Renal pelvis (tissue), 4 donors: Measurements from ENCODE around the gene ADGRV1. TPM values are rescaled to one million over a fixed set of nuclear protein-coding genes. Genes with fewer than 3 reads are reported as not detected.
"Not testable (repeated sequence)": the region's sequence is repeated elsewhere in the genome, so short reads cannot be mapped to it uniquely, and the experiment has no call there.

Experiments used
- DNase-seq: peaks from one replicate; pipeline ENCODE4 v3.0.0-alpha.2; 2013
- polyA plus RNA-seq, 3 donors: library from polyadenylated mRNA; unstranded; fragments of 120-200 nt; gene quantifications; one replicate each; pipeline ENCODE4 v1.2.1, GENCODE V29; 2013; ENCODE audit not compliant: insufficient read length in 3 of 3

The ADGRV1 gene
- polyA plus RNA-seq, 3 donors, result 11.3 to 15.4 (median 14.0) TPM

DNA sequence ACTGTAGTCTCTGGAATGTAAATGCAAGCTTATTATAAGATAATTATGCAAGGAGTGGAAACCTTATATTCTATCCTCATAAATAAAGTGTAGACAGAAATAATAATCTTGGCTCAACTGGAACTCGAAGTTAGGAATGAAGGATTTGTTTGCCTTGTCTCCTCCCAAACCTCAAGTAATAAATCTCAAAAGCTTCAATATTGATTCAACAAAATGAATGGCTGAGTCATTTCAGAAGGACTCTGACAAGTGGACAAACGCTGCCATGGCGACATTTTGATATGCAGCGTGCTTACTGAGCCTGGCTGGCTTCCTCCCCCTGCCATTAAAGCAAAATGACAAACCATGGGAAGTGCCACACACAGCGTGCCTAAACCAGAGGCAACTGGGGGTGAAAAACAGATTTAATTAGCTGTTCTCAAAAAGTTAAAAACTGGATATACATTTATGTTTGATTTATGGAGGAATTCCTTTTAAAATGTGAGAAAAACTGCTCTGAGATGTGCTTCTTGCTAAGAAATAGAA is 10.5 kb upstream of the ADGRV1 start:
- peak; percentile 7 for DNase-seq

DNA sequence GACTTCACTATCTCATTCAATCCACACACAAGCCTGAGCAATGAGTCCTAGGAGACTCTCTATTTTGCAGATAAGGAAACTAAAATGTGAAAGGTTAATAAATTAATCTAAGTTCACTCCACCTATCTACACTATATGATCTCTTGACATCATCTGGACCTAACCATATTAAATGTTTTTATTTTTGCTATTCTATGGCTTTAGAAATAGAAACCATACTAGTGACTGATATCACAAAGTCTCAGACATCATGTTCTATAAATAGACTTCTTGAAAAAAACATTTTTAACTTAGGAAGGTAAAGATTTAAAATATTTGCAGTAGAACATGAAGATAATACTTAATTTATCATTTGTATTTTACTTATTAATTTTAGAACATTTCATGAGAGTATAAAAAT is 9.4 kb upstream of the ADGRV1 start:
- no peak for DNase-seq

DNA sequence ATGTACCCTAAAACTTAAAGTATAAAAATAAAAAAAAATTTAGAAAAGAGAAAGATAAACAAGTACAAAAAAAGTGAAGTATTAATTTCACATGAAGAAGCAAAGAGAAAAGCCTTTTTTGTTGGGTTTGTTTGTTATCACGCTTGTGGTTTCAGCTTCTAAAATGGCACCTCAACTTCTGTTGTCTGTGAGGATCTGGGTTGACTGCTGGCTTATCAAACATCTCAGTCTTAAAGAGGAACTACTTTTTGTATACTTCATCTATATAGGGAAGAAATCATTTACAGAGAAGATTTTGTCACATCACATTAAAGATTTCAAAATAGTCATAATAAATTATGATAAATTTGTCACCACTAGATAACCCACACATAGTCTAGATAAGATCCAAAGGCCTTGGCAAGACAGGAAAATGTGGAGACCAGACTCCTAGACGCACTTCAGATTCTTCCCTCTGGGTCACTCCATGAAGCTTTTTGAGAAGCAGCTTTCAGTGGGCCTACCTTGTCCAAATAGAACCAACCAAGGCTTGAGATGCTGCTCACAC is 8.8 kb upstream of the ADGRV1 start:
- no peak for DNase-seq

GRCh38 chr5:90550963-90551362 is 7.6 kb upstream of the ADGRV1 start:
- no peak for DNase-seq

GRCh38 chr5:90551376-90551775 is 7.2 kb upstream of the ADGRV1 start:
- DNase-seq, result no peak

- no peak for DNase-seq
These were observed 4.9 kb upstream of the ADGRV1 start for GRCh38 chr5:90553711-90554110.

- DNase-seq, result no peak
These were observed 4.1 kb upstream of the ADGRV1 start for GRCh38 chr5:90554358-90555006.

DNA sequence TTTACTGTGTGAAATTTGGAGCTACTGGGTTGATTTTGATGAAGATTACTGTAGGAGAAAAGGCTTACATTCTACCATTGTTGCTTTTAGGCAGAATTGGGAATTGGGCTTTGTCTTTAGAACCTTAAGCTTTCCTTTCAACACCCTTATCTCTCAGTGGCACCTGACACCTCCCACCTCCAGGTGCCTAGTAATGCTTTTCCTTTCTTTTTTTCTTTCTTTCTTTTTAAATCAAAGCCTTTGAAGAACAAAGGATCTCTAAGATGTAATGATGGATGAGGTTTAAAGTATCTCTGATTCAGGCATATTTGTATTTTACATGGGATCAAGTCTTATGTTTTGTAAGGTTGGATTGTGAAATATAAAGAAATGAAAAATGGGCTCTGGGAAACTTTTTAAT is 2.9 kb upstream of the ADGRV1 start:
- no peak for DNase-seq

DNA sequence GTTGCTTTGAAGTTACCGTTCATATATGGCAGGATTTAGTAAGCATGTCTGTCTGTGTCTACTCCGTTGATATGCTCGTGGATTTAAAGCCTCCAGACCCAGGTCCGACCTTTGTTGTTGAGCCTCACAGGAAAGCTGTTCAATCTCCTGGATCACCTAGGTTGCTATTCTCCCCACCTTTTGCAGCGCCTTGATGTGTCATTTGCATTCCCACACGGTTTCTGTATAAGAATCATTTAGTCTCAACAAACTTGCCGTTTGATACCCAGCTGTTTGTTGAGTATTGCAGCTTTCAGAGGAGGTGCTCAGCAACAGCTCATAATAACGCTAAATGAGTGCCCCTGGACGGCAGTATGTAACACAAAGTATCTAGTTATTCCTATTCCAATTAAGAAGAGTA is 1.2 kb upstream of the ADGRV1 start:
- no peak for DNase-seq

DNA sequence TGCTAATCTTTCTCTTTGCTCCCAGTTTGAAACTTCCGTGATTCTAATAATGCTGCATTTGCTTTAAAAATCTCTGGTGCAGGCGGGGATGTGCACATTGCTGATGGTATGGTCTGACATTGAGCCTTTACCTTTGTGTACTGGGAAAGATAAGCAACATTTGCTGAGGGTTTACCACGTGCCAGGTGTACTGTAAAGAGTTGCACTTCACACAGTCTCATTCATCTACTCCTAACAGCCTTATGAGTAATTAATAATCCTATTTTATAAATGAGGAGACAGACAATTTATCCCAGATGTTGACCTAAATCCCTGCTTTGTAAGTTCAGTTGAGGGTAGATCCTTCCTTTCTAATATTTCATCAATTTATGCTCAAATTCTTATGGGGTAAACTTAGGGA is 726 bp upstream of the ADGRV1 start:
- DNase-seq, result peak; percentile 0

GRCh38 chr5:90560771-90561170 is 2.2 kb downstream of the ADGRV1 start:
- no peak for DNase-seq

DNA sequence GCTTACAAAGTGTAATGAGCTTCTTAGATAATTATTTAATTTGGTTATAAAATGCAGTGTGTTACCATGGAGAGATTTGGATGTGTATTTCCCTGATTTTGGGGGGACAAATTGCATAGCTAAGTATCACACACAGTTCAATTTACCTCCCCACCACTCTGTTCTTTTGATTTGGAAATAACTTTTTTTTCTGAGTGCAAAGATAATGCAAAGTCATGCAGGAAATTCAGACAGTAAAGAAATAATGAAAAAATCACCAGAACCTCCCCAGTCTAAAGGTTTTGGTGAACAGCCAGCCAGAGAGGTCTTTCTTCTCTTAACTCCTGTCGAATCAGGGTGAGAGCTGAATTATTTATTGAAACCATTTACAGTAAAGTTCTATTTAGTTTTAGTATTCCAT is 3.2 kb downstream of the ADGRV1 start:
- no peak for DNase-seq

GRCh38 chr5:90562341-90562740 is 3.7 kb downstream of the ADGRV1 start:
- DNase-seq, result no peak

DNA sequence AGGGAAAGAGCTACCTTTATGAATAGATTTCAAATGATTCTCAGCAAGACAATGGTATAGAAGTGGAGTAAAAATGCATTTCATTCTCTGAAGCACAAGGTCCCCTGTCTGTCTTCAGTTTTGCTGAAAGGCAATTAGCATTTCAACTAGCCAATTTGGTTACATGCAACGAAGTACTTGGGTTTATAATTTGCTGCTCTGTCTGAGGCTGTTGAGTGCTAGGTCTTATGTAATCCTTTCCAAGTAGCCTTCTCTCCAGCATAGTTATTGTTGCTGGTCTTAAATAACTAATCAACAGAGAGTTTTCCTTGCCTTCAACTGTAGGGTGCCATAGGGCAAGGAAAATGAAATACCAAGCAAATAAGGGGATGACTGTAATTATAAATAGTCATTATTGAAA is 4.5 kb downstream of the ADGRV1 start:
- no peak for DNase-seq

- no peak for DNase-seq
These were observed 6.9 kb downstream of the ADGRV1 start for GRCh38 chr5:90565491-90565890.

DNA sequence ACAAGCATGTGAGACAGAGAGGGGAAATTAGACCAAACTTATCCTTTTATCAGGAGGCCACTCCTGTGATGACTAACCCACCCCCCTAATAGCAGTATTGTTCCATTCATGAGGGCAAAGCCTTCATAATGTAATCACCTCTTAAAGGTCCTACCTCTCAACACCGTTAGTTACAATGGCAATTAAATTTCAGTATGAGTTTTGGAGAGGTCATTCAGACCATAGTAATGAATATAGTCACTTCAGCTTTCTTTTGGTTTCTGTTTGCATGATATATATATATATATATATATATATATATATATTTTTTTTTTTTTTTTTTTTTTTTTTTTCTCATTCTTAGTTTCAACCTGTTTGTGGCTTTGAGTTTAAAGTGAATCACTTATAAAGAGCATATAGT is 10.5 kb downstream of the ADGRV1 start:
- no peak for DNase-seq

DNA sequence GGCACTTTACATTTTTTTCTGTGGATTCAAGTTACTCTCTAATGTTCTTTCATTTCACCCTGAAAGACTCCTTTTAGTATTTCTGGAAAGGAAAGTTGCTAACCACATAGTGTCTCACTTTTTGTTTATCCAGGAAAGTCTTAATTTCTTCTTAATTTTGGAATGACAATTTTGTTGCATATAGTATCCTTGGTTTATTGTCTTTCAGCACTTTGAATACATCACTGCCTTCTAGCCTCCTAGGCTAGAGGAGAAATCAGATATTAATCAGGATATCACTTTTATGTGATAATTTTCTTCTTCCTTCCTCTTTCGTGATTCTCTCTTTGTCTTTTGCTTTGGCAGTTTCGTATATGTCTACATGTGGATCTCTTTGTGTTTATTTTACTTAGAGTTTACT is 11.4 kb downstream of the ADGRV1 start:
- DNase-seq, result no peak

- DNase-seq, result no peak
These were observed 12.7 kb downstream of the ADGRV1 start for GRCh38 chr5:90571147-90571773.

DNA sequence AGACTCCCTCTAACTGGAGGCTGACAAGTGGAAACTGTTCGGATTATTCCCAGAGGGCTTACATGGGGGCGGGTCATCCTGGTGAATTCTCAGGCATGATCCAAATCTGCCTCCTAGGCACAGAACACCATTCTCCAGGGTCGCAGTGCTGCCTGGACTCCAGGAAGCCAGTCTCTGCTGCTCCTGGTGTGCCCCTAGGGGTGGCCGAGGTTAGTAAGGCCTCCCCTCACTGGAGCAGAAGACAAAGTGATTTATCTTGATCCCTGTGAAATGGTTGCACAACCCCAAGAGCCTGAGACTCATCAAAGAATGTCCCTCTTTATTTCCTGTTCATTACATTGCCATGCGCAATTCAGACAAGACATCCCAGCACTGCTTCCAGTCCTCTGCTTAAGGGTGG is 17.1 kb downstream of the ADGRV1 start:
- DNase-seq, result no peak

DNA sequence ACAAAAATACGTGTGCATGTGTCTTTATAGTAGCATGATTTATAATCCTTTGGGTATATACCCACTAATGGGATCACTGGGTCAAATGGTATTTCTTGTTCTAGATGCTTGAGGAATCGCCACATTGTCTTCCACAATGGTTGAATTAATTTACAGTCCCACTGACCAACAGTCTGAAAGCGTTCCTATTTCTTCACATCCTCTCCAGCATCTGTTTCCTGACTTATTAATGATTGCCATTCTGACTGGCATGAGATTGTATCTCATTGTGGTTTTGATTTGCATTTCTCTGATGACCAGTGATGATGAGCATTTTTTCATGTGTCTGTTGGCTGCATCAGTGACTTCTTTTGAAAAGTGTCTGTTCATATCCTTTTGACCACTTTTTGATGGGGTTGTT is 18.0 kb downstream of the ADGRV1 start:
- DNase-seq, result not testable (repeated sequence)

DNA sequence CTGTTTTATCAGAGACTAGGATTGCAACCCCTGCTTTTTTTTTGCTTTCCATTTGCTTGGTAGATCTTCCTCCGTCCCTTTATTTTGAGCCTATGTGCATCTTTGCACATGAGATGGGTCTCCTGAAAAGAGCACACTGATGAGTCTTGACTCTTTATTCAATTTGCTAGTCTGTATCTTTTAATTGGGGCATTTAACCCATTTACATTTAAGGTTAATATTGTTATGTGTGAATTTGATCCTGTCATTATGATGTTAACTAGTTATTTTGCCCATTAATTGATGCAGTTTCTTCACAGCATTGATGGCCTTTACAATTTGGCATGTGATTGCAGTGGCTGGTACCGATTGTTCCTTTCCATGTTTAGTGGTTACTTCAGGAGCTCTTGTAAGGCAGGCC is 21.3 kb downstream of the ADGRV1 start:
- DNase-seq, result not testable (repeated sequence)

- no peak for DNase-seq
These were observed 23.4 kb downstream of the ADGRV1 start for GRCh38 chr5:90581956-90582355.

- no peak for DNase-seq
These were observed 26.9 kb downstream of the ADGRV1 start for GRCh38 chr5:90585337-90585986.
